Lower leg skin (tissue), 3 donors: ENCODE results near the gene OTOP1.

Experiments
- POLR2A ChIP-seq, 2 donors: fragments of 450-650 bp; IDR thresholded peaks; one replicate each; pipeline ENCODE4 v1.6.1; 2016 to 2017; ENCODE audit warnings: antibody characterized with exemption in 2 of 2, mild to moderate bottlenecking in 1 of 2, moderate library complexity in 1 of 2
- TF ChIP-seq, protein P1 (sequence below), 3 donors: fragments of 450-650 bp; IDR thresholded peaks; one replicate each; pipeline ENCODE4 v1.5.1; 2016; ENCODE audit warnings: antibody characterized with exemption in 3 of 3, mild to moderate bottlenecking in 3 of 3, moderate library complexity in 2 of 3

GRCh38 chr4:4270529-4270928 lies 43.8 kb upstream of the OTOP1 start:
- TF ChIP-seq, protein P1, sequence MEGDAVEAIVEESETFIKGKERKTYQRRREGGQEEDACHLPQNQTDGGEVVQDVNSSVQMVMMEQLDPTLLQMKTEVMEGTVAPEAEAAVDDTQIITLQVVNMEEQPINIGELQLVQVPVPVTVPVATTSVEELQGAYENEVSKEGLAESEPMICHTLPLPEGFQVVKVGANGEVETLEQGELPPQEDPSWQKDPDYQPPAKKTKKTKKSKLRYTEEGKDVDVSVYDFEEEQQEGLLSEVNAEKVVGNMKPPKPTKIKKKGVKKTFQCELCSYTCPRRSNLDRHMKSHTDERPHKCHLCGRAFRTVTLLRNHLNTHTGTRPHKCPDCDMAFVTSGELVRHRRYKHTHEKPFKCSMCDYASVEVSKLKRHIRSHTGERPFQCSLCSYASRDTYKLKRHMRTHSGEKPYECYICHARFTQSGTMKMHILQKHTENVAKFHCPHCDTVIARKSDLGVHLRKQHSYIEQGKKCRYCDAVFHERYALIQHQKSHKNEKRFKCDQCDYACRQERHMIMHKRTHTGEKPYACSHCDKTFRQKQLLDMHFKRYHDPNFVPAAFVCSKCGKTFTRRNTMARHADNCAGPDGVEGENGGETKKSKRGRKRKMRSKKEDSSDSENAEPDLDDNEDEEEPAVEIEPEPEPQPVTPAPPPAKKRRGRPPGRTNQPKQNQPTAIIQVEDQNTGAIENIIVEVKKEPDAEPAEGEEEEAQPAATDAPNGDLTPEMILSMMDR (IDR thresholded peaks at IDR 0.05) = no peak
- TF ChIP-seq POLR2A (IDR thresholded peaks at IDR 0.05) = no peak
